ENCODE results near the gene KBTBD3. TPM values are rescaled to one million over a fixed set of nuclear protein-coding genes. Genes with fewer than 3 reads are reported as not detected.
A peak's percentile ranks its signal among the peaks of the same experiment; 100 is the strongest.

The KBTBD3 gene
- polyA plus RNA-seq (ENCODE audit: low read depth in 6 of 6): 10 to 100 TPM in 3 of 6 donors, 1 to 10 TPM in 3; 6.3 to 18.7 (median 9.3) TPM

GRCh38 chr11:106076919-106077608 lies at the start of gene KBTBD3:
Gene KBTBD3, minus strand, starts transcription at chr11:106077347. Its CDS starts 18,250 bp downstream, at chr11:106059097.
- Mint-ChIP-seq H3K27ac (peak within 1 kb of the TSS; percentile 93 to 99 (median 98)), H3K36me3 (peaks cover 2 to 15% of the 10 kb centered on the region in 2 donors), H3K27me3 (no peaks in the 10 kb centered on the region), H3K4me1 (peaks cover 32 to 40% (median 33%) of the 10 kb centered on the region in 3 donors), H3K4me3 (peak within 1 kb of the TSS; percentile 91 to 100 (median 98)), H3K9me3 (no peaks in the 10 kb centered on the region)
- peak; percentile 98 for DNase-seq
- ATAC-seq (ENCODE audit: low read depth in 2 of 2): peak; percentile 86 to 88

GRCh38 chr11:106121570-106122320 lies 44.6 kb upstream of the KBTBD3 start:
- peaks cover 11 to 30% (median 18%) of the 10 kb centered on the region in 3 donors for H3K27me3 Mint-ChIP-seq
- peaks cover 0 to 11% (median 7%) of the 10 kb centered on the region in 7 donors for H3K9me3 Mint-ChIP-seq
- no peak for ATAC-seq (ENCODE audit: low read depth in 2 of 2)
- DNase-seq: no peak
- H3K36me3 Mint-ChIP-seq: no peaks in the 10 kb centered on the region
- no peak overlapping the region for H3K27ac Mint-ChIP-seq
- H3K4me3 Mint-ChIP-seq: no peak overlapping the region
- H3K4me1 Mint-ChIP-seq: no peaks in the 10 kb centered on the region

- no peak for DNase-seq
- Mint-ChIP-seq H3K9me3 (peaks cover 0 to 5% (median 0%) of the 10 kb centered on the region in 7 donors), H3K36me3 (no peaks in the 10 kb centered on the region), H3K27me3 (peaks cover 0 to 12% (median 11%) of the 10 kb centered on the region in 3 donors), H3K4me1 (no peaks in the 10 kb centered on the region), H3K4me3 (no peak overlapping the region), H3K27ac (no peak overlapping the region)
- no peak for ATAC-seq (ENCODE audit: low read depth in 2 of 2)
These were observed 28.8 kb upstream of the KBTBD3 start for GRCh38 chr11:106105986-106106385.

GRCh38 chr11:106101819-106102218 lies 24.7 kb upstream of the KBTBD3 start:
- no peaks in the 10 kb centered on the region for H3K27me3 Mint-ChIP-seq
- no peak for DNase-seq
- ATAC-seq (ENCODE audit: low read depth in 2 of 2): no peak
- peak overlapping the region in 1 of 6 donors; percentile 9 for H3K27ac Mint-ChIP-seq
- H3K4me1 Mint-ChIP-seq: no peaks in the 10 kb centered on the region
- no peak overlapping the region for H3K4me3 Mint-ChIP-seq
- H3K36me3 Mint-ChIP-seq: peaks cover 0 to 12% of the 10 kb centered on the region in 2 donors
- peaks cover 0 to 5% (median 0%) of the 10 kb centered on the region in 7 donors for H3K9me3 Mint-ChIP-seq

GRCh38 chr11:106101370-106101769 lies 24.2 kb upstream of the KBTBD3 start:
- no peak for DNase-seq
- no peak overlapping the region for H3K27ac Mint-ChIP-seq
- no peak for ATAC-seq (ENCODE audit: low read depth in 2 of 2)
- peaks cover 0 to 5% (median 0%) of the 10 kb centered on the region in 7 donors for H3K9me3 Mint-ChIP-seq
- no peaks in the 10 kb centered on the region for H3K27me3 Mint-ChIP-seq
- no peaks in the 10 kb centered on the region for H3K4me1 Mint-ChIP-seq
- no peak overlapping the region for H3K4me3 Mint-ChIP-seq
- peaks cover 0 to 17% of the 10 kb centered on the region in 2 donors for H3K36me3 Mint-ChIP-seq

- Mint-ChIP-seq H3K27me3 (no peaks in the 10 kb centered on the region), H3K4me3 (no peak overlapping the region), H3K9me3 (peaks cover 0 to 5% (median 0%) of the 10 kb centered on the region in 7 donors), H3K4me1 (no peaks in the 10 kb centered on the region), H3K36me3 (peaks cover 12 to 33% of the 10 kb centered on the region in 2 donors), H3K27ac (no peak overlapping the region)
- DNase-seq (no peak), ATAC-seq (ENCODE audit: low read depth in 2 of 2) (no peak)
These were observed 21.9 kb upstream of the KBTBD3 start for GRCh38 chr11:106098893-106099553.

GRCh38 chr11:106092446-106092845 lies 15.3 kb upstream of the KBTBD3 start:
- peaks cover 28 to 43% of the 10 kb centered on the region in 2 donors for H3K36me3 Mint-ChIP-seq
- ATAC-seq (ENCODE audit: low read depth in 2 of 2): no peak
- no peak for DNase-seq
- H3K27ac Mint-ChIP-seq: peak overlapping the region in 1 of 6 donors; percentile 79
- H3K4me1 Mint-ChIP-seq: peaks cover 5 to 26% (median 11%) of the 10 kb centered on the region in 3 donors
- H3K27me3 Mint-ChIP-seq: no peaks in the 10 kb centered on the region
- H3K9me3 Mint-ChIP-seq: no peaks in the 10 kb centered on the region
- no peak overlapping the region for H3K4me3 Mint-ChIP-seq

- H3K4me1 Mint-ChIP-seq: peaks cover 8 to 31% (median 18%) of the 10 kb centered on the region in 3 donors
- no peaks in the 10 kb centered on the region for H3K9me3 Mint-ChIP-seq
- H3K36me3 Mint-ChIP-seq: peaks cover 28 to 35% of the 10 kb centered on the region in 2 donors
- DNase-seq: no peak
- ATAC-seq (ENCODE audit: low read depth in 2 of 2): no peak
- no peaks in the 10 kb centered on the region for H3K27me3 Mint-ChIP-seq
- no peak overlapping the region for H3K4me3 Mint-ChIP-seq
- H3K27ac Mint-ChIP-seq: peak overlapping the region in 3 of 6 donors; percentile 17 to 71 (median 54)
These were observed 14.5 kb upstream of the KBTBD3 start for GRCh38 chr11:106091480-106092123.

GRCh38 chr11:106088896-106089295 lies 11.7 kb upstream of the KBTBD3 start:
- Mint-ChIP-seq H3K27me3 (no peaks in the 10 kb centered on the region), H3K36me3 (peaks cover 17% of the 10 kb centered on the region in 2 donors), H3K9me3 (no peaks in the 10 kb centered on the region), H3K4me3 (no peak overlapping the region), H3K27ac (peak overlapping the region in 1 of 6 donors; percentile 58), H3K4me1 (peaks cover 14 to 38% (median 30%) of the 10 kb centered on the region in 3 donors)
- no peak for DNase-seq
- no peak for ATAC-seq (ENCODE audit: low read depth in 2 of 2)

GRCh38 chr11:106087815-106088435 lies 10.8 kb upstream of the KBTBD3 start:
- DNase-seq (peak; percentile 5), ATAC-seq (ENCODE audit: low read depth in 2 of 2) (peak; percentile 40 to 41)
- peaks cover 15 to 17% of the 10 kb centered on the region in 2 donors for H3K36me3 Mint-ChIP-seq
- peaks cover 14 to 38% (median 30%) of the 10 kb centered on the region in 3 donors for H3K4me1 Mint-ChIP-seq
- H3K9me3 Mint-ChIP-seq: no peaks in the 10 kb centered on the region
- H3K27ac Mint-ChIP-seq: peak overlapping the region in 3 of 6 donors; percentile 8 to 58 (median 18)
- no peak overlapping the region for H3K4me3 Mint-ChIP-seq
- no peaks in the 10 kb centered on the region for H3K27me3 Mint-ChIP-seq

- H3K27ac Mint-ChIP-seq: peak overlapping the region in 1 of 6 donors; percentile 34
- peaks cover 22 to 42% (median 33%) of the 10 kb centered on the region in 3 donors for H3K4me1 Mint-ChIP-seq
- peaks cover 9 to 11% of the 10 kb centered on the region in 2 donors for H3K36me3 Mint-ChIP-seq
- no peaks in the 10 kb centered on the region for H3K27me3 Mint-ChIP-seq
- H3K4me3 Mint-ChIP-seq: no peak overlapping the region
- H3K9me3 Mint-ChIP-seq: no peaks in the 10 kb centered on the region
- DNase-seq: no peak
- no peak for ATAC-seq (ENCODE audit: low read depth in 2 of 2)
These were observed 9.7 kb upstream of the KBTBD3 start for GRCh38 chr11:106086850-106087249.

- Mint-ChIP-seq H3K36me3 (peaks cover 6 to 9% of the 10 kb centered on the region in 2 donors), H3K4me1 (peaks cover 24 to 43% (median 39%) of the 10 kb centered on the region in 3 donors), H3K4me3 (no peak overlapping the region), H3K27me3 (no peaks in the 10 kb centered on the region), H3K27ac (peak overlapping the region in 4 of 6 donors; percentile 1 to 51 (median 30)), H3K9me3 (no peaks in the 10 kb centered on the region)
- DNase-seq (no peak), ATAC-seq (ENCODE audit: low read depth in 2 of 2) (no peak)
These were observed 9.0 kb upstream of the KBTBD3 start for GRCh38 chr11:106086135-106086534.
